ENCODE measurements around the gene TBL1X.

GRCh38 chrX:9730752-9731151, 265.9 kb downstream of the TBL1X start:
- TF ChIP-seq EZH2 (IDR thresholded peaks at IDR 0.05; ENCODE audit: low read depth, unreplicated experiment), result no peak
- no peak for TF ChIP-seq CTCF (conservative IDR thresholded peaks at IDR 0.05; ENCODE audit: low read depth in 2 of 2)
- TF ChIP-seq REST (IDR thresholded peaks at IDR 0.05; ENCODE audit: unreplicated experiment), result no peak
- no peak for TF ChIP-seq POLR2AphosphoS5 (IDR thresholded peaks at IDR 0.05; ENCODE audit: low read depth)
- TF ChIP-seq JUNB (IDR thresholded peaks at IDR 0.05; ENCODE audit: unreplicated experiment), result no peak
- no peak for TF ChIP-seq EZH2phosphoT487 (IDR thresholded peaks at IDR 0.05; ENCODE audit: unreplicated experiment)
- TF ChIP-seq CREB1 (CRISPR knock-in tag; IDR thresholded peaks at IDR 0.05; ENCODE audit: low read depth), result no peak

All from GM23338 (cell line).